ENCODE data around the gene CPED1.

Gene CPED1

GRCh38 chr7:121303422-121304101 lies 315.1 kb downstream of the CPED1 start:
- H3K4me3 ChIP-seq (ENCODE audit: low read depth, low read length) = no peak overlapping the region
- TF ChIP-seq, protein P1, sequence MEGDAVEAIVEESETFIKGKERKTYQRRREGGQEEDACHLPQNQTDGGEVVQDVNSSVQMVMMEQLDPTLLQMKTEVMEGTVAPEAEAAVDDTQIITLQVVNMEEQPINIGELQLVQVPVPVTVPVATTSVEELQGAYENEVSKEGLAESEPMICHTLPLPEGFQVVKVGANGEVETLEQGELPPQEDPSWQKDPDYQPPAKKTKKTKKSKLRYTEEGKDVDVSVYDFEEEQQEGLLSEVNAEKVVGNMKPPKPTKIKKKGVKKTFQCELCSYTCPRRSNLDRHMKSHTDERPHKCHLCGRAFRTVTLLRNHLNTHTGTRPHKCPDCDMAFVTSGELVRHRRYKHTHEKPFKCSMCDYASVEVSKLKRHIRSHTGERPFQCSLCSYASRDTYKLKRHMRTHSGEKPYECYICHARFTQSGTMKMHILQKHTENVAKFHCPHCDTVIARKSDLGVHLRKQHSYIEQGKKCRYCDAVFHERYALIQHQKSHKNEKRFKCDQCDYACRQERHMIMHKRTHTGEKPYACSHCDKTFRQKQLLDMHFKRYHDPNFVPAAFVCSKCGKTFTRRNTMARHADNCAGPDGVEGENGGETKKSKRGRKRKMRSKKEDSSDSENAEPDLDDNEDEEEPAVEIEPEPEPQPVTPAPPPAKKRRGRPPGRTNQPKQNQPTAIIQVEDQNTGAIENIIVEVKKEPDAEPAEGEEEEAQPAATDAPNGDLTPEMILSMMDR (conservative IDR thresholded peaks at IDR 0.05; ENCODE audit: low read depth, low read length) = peak; percentile 24
- DNase-seq (ENCODE audit: low read depth) = no peak

DNA sequence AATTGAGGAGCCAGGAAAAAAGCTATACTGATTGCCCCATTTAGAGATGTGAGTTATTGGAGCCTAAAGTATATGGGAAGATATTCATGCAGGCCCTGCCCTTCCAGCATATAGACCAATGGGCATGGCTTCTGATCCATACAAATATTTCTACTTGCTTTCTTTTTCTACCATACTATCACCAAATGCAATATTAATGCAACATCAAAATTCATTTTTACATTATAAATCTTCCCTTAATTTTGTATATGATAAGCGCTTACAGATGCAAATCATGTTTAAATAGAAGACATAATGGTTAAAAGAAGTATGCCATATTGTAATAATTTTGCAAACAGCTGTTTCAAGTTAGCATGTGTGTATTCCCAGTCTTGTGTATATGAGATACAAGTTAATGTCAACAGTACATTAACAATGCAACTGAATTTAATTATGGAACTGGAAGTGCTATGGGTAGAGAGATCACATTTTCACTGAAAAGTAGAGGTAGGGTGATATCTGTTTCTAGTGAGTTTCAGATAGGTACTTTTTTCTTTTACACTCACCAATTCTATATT lies 315.7 kb downstream of the CPED1 start:
- DNase-seq (ENCODE audit: low read depth) = no peak
- TF ChIP-seq, protein P1 (conservative IDR thresholded peaks at IDR 0.05; ENCODE audit: low read depth, low read length) = no peak
- H3K4me3 ChIP-seq (ENCODE audit: low read depth, low read length) = no peak overlapping the region

- DNase-seq (ENCODE audit: low read depth) = peak; percentile 72
- TF ChIP-seq, protein P1 (conservative IDR thresholded peaks at IDR 0.05; ENCODE audit: low read depth, low read length) = no peak
- H3K4me3 ChIP-seq (ENCODE audit: low read depth, low read length) = no peak overlapping the region
Measured at GRCh38 chr7:121305109-121305508, 316.6 kb downstream of the CPED1 start.

DNA sequence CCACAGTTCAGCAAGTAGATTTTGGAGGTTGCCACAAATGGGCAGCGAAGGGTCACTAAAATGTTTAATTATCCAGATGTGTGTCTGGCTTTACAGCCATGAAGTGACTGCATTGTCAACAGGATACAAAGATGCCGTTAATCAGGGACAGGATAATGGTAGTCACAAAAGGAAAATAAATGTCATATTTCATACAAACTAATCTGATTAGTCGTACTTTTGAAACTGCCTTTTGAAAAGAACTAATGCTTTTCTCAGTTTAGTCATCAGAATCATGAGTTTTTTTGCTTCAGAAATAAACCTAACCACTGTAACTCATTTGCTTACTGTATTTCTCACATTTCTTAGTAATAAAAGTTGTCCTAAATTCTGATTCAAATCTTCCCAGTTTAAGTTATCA lies 318.1 kb downstream of the CPED1 start:
- no peak for DNase-seq (ENCODE audit: low read depth)
- H3K4me3 ChIP-seq (ENCODE audit: low read depth, low read length) = no peak overlapping the region
- TF ChIP-seq, protein P1 (conservative IDR thresholded peaks at IDR 0.05; ENCODE audit: low read depth, low read length) = no peak

DNA sequence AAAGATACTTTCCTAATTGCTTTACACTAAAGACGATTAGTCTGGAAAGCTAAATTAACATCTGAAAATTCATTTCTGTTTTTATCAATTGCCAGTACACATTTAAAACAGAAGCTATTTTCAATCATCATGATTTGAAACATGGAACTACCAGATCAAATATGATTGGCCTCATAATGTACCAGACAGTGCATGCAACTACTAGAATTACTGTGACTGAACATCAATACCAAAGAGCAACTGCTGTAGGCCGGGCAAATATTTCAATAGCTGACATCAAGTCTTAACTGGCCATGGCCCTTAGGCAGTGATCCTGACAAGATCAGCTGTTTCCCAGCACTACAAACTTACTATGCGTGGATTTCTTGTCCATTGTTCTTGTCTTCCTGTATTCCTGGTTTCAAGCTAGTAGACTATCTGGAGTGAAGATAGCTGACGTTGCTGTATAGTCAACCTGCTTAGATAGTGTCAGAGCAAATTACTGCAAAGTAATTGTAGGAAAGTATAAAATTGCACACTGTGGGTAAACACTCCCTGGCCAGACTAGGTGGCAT lies 318.6 kb downstream of the CPED1 start:
- H3K4me3 ChIP-seq (ENCODE audit: low read depth, low read length) = no peak overlapping the region
- no peak for DNase-seq (ENCODE audit: low read depth)
- TF ChIP-seq, protein P1 (conservative IDR thresholded peaks at IDR 0.05; ENCODE audit: low read depth, low read length) = no peak

DNA sequence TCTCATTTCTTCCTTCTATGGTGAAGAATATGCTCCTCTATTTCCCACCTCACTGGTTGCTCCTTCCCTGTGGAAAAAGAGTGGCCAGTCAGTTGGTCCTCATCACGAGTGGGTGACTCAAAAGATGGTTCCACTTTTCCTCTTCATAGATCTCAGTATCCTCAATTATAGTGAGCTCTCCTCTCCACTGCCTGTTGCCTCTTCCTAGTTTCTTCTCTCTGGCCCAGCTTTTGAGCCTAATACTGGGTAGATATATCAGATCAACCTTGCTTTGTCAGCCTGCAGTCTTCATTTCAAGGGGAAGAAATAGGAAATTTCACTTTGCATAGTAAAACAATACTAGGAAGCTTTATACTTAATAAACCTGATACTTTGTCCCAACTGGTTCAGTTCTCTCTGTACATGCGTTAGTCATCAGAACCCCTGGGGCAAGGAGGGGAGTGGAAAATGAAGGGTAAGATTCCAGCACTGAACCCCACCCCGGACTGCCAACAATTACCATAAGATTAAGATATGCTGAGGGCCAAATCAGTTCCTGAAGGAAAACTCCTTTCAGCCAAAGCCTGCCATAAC lies 324.8 kb downstream of the CPED1 start:
- no peak overlapping the region for H3K4me3 ChIP-seq (ENCODE audit: low read depth, low read length)
- TF ChIP-seq, protein P1 (conservative IDR thresholded peaks at IDR 0.05; ENCODE audit: low read depth, low read length) = no peak
- DNase-seq (ENCODE audit: low read depth) = peak; percentile 48
